ENCODE data around the gene ANO8. TPM values are rescaled to one million over a fixed set of nuclear protein-coding genes. Genes with fewer than 3 reads are reported as not detected.

ANO8 gene
- total RNA-seq, 2 donors from 2014 or later, result 7.0 to 16.5 TPM

DNA sequence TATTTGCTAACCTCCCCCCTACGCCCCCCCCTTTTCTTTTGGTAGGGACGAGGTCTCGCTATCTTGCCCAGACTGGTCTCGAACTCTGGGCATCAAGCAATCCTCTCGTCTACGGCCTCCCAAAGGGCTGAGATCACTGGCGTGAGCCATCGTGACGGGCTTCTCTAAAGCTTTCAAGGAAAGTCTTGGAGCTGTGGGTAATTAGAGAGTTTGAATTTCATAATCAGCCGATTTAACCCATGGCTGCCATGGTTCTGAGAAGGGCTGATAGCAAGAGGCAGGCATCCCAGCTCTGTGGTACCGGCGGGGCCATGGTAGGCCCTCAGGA, 30.8 kb downstream of the ANO8 start:
- ATAC-seq (no peak), DNase-seq (no peak)
- intact Hi-C loops (cut with DNase I), result no loop called here
- Histone ChIP-seq H3K4me1 (peaks cover 45% of the 10 kb centered on the region), H3K4me3 (no peak overlapping the region), H3K9me3 (no peaks in the 10 kb centered on the region), H3K36me3 (replicated peaks in 1 of 2; ENCODE audit: insufficient read depth in 1 of 2, low read depth in 2 of 2) (no peaks in the 10 kb centered on the region), H3K27ac (peak overlapping the region in 3 of 4 donors; percentile 56 to 95 (median 75)), H3K27me3 (no peaks in the 10 kb centered on the region)
- no peak for TF ChIP-seq POLR2A (IDR thresholded peaks at IDR 0.05)
- TF ChIP-seq, protein P1, sequence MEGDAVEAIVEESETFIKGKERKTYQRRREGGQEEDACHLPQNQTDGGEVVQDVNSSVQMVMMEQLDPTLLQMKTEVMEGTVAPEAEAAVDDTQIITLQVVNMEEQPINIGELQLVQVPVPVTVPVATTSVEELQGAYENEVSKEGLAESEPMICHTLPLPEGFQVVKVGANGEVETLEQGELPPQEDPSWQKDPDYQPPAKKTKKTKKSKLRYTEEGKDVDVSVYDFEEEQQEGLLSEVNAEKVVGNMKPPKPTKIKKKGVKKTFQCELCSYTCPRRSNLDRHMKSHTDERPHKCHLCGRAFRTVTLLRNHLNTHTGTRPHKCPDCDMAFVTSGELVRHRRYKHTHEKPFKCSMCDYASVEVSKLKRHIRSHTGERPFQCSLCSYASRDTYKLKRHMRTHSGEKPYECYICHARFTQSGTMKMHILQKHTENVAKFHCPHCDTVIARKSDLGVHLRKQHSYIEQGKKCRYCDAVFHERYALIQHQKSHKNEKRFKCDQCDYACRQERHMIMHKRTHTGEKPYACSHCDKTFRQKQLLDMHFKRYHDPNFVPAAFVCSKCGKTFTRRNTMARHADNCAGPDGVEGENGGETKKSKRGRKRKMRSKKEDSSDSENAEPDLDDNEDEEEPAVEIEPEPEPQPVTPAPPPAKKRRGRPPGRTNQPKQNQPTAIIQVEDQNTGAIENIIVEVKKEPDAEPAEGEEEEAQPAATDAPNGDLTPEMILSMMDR (IDR thresholded peaks at IDR 0.05), result no peak
- WGBS, 2 donors, result 65 to 72% methylated on average over 12 of the region's 12 CpGs

DNA sequence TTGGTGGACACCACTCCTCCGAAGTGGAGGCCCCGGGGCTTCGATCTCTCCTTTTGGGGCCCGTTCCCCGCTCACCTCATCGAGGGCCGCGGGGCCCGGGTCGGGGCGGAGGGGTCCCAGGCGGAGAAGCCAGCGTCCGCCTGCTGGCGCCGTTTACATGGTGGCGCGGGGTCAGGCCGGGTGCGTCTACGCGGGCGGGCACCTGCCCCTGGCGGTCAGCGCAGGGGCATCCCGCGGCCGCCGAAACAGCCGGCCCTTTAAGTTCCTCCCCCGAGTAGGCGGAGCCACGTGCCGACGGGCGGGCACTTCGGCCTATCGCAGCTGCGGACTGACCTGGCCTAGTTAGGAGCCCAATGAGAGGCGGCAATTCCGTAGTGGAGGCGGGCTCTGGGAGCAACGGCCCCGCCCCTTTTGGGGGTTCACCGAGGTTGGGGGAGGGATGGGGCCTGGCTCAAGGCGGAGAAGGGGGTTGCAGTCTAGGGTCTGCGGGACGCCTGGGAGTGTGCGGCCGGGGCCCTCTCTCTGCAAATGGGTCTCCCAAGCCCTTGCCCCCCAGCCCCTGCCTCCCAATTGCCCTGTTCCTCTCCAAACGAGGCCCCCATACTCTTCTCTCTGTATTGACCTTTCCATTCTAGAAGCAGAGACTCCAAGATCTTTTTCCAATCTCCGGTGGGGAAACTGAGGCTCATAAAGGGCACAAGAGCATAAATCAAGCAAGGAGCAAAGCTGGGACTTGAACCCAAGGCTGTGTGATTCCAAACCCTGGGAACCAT, 31.3 kb downstream of the ANO8 start, which contains the start of gene ABHD8:
ABHD8 (minus strand) TSS at position 259 of the 773 bp plus-strand sequence. CDS start 1,809 bp downstream, outside the sequence.
- peak within 1 kb of the TSS; percentile 9 to 95 (median 66) for H3K27ac ChIP-seq
- intact Hi-C loops (cut with DNase I), result no loop called here

DNA sequence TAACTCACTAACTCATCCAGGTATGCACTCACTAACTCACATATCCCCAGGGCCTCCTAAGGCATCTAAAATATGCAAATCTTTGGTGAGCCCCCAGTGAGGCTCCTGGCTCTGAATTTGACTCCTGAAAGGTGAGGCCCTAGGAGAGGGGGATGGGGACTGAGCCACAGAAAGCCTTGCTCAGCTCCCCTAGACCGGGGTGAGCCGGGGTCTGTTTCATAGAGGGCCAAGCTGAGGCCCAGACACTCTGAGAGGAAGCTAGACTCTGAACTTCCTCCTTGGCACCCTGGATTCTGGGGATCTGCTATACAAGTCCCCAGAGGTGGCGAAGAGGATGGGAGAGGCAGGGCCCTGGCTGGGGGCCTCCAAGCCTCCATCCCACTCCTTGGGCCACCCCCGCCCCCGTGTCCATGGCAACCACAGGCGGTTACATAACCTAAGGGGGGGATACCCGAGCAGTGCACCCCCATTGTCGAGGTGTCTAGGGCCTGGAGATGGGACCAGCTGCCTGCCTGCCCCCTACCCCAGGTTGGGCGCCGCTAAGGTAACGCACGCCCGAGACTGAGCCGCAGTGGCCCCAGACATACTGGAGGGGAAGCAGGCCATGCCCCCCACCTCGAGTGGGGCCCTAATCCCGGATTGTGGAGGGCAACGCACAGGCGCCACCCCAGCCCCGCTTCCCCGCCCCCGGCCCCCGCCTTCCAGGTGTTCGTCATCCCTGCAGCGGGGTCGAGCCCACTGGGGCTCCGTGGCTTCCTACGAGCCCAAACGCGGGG, 32.1 kb downstream of the ANO8 start:
- Histone ChIP-seq H3K4me1 (peaks cover 43% of the 10 kb centered on the region), H3K27ac (peak overlapping the region; percentile 4 to 77 (median 66)), H3K4me3 (peak overlapping the region; percentile 61 to 94), H3K27me3 (no peaks in the 10 kb centered on the region), H3K9me3 (no peaks in the 10 kb centered on the region), H3K36me3 (replicated peaks in 1 of 2; ENCODE audit: insufficient read depth in 1 of 2, low read depth in 2 of 2) (no peaks in the 10 kb centered on the region)
- ATAC-seq (no peak), DNase-seq (peak in 2 of 4 donors; percentile 21 to 39)
- TF ChIP-seq, protein P1 (IDR thresholded peaks at IDR 0.05), result no peak
- no peak for TF ChIP-seq POLR2A (IDR thresholded peaks at IDR 0.05)
- intact Hi-C loops (cut with DNase I), result no loop called here
- 6 to 30% methylated on average over 8 to 29 of the region's 29 CpGs for WGBS, 2 donors

More for the DNA sequence above, 31.3 kb downstream of the ANO8 start, which contains the start of gene ABHD8:
- Histone ChIP-seq H3K27me3 (no peaks in the 10 kb centered on the region), H3K9me3 (no peaks in the 10 kb centered on the region), H3K4me1 (peaks cover 43% of the 10 kb centered on the region), H3K4me3 (peak within 1 kb of the TSS; percentile 61 to 94), H3K36me3 (replicated peaks in 1 of 2; ENCODE audit: insufficient read depth in 1 of 2, low read depth in 2 of 2) (no peaks in the 10 kb centered on the region)
- ATAC-seq, result peak; percentile 78
- peak; percentile 50 to 70 (median 66) for TF ChIP-seq POLR2A (IDR thresholded peaks at IDR 0.05)
- TF ChIP-seq, protein P1 (IDR thresholded peaks at IDR 0.05), result peak; percentile 61 to 90 (median 77)
- WGBS, 2 donors, result 2 to 3% methylated on average over 9 to 47 of the region's 52 CpGs
- DNase-seq, result peak; percentile 97

DNA sequence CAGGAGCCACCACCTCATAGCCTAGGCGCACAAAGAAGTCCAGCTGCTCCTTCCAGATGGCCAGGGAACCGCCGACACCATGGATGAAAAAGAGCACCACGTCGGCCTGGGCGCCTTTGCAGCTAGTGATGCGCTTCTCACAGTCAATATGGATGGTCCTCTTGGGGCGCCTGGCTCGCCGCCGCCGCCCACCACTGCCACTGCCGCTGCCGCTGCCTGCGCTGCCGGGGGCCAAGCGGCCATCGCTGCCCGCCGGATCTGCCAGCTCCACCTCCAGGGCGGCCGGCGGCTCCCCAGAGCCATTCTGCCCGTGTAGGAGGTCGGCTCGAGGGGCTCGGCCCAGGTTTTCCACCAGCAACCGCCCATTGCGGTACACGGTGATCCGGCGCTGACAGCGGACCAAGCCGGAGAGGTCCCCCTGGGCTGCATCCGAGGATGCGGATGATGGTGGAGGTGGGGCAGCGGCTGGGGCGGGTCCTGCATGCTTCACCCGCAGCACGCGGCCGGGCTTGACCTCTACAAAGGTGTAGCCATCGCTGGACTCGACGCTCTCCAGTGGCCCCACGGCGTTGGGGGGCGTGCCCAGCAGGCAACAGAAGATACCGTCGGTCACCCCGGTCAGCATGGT, 33.5 kb downstream of the ANO8 start:
- no peaks in the 10 kb centered on the region for H3K9me3 ChIP-seq
- H3K27ac ChIP-seq, result no peak overlapping the region
- no peaks in the 10 kb centered on the region for H3K36me3 ChIP-seq (replicated peaks in 1 of 2; ENCODE audit: insufficient read depth in 1 of 2, low read depth in 2 of 2)
- H3K27me3 ChIP-seq, result no peaks in the 10 kb centered on the region
- intact Hi-C loops (cut with DNase I), result no loop called here
- TF ChIP-seq POLR2A (IDR thresholded peaks at IDR 0.05), result no peak
- TF ChIP-seq, protein P1 (IDR thresholded peaks at IDR 0.05), result no peak
- ATAC-seq, result no peak
- H3K4me3 ChIP-seq, result no peak overlapping the region
- H3K4me1 ChIP-seq, result peaks cover 30% of the 10 kb centered on the region
- no peak for DNase-seq
- 91% methylated on average over 38 of the region's 51 CpGs; no CpG with 5 or more reads in 1 of the 2 donors for WGBS, 2 donors

Data from body of pancreas (tissue), 4 donors.